ENCODE data around the gene GABRB1.

GRCh38 chr4:47217291-47217690 is 185.9 kb downstream of the GABRB1 start:
- no peak for TF ChIP-seq CTCF (conservative IDR thresholded peaks at IDR 0.05 in 1 of 2, IDR thresholded peaks at IDR 0.05 in 1 of 2; ENCODE audit: low read depth in 1 of 2, low read length in 2 of 2)
- no peak for TF ChIP-seq EZH2 (IDR thresholded peaks at IDR 0.05; ENCODE audit: low read length, missing control alignments)

All from fibroblast of lung (primary cell).